HG02571 (cell line): ENCODE data around the gene SELENOS.

ENCODE experiments used
- ATAC-seq: cut with Tn5 transposase; IDR thresholded peaks from one replicate; pipeline ENCODE4 v1.9.1; 2021; ENCODE audit warnings: mild to moderate bottlenecking, moderate library complexity; ENCODE audit not compliant: unreplicated experiment

The SELENOS gene

GRCh38 chr15:101225658-101226057 is 51.6 kb downstream of the SELENOS start:
- no peak for ATAC-seq
